BJ (cell line): Measurements from ENCODE around the gene GPR149. TPM values are rescaled to one million over a fixed set of nuclear protein-coding genes. Genes with fewer than 3 reads are reported as not detected.

ENCODE experiments used
- CTCF ChIA-PET: fragments of 350-600 bp; formaldehyde crosslinking; extraction: SDS; loops from one replicate; lab custom pipeline; 2021; ENCODE audit warnings: antibody characterized with exemption, inconsistent platforms; lab: Yijun Ruan, JAX
- POLR2A ChIA-PET: fragments of 300-600 bp; sonication (Branson Sonifier 250); formaldehyde crosslinking; extraction: SDS; loops from one replicate; lab custom pipeline; 2021; ENCODE audit warnings: antibody characterized with exemption; lab: Charles Lee
- DNase-seq: peaks from one replicate; pipeline ENCODE4 v3.0.0-alpha.2; 2011; ENCODE audit warnings: low read depth
- H3K27me3 ChIP-seq: 2 replicates; pipeline ENCODE4 v1.6.0; 2011; ENCODE audit warnings: low read length; ENCODE audit not compliant: control insufficient read depth, insufficient read depth
- H3K36me3 ChIP-seq: 2 replicates; pipeline ENCODE4 v1.5.1; 2011; ENCODE audit warnings: low read length; ENCODE audit not compliant: control insufficient read depth, insufficient read depth
- H3K4me3 ChIP-seq: 2 replicates; pipeline ENCODE4 v1.5.1; 2011; ENCODE audit warnings: low read depth, mild to moderate bottlenecking, control low read depth, low read length
- CTCF ChIP-seq: IDR thresholded peaks from 2 replicates; pipeline ENCODE4 v1.5.1; 2011; ENCODE audit warnings: low read depth, mild to moderate bottlenecking, control low read depth, inconsistent platforms, low read length, moderate library complexity; ENCODE audit not compliant: insufficient read depth
- polyA plus RNA-seq: library from polyadenylated mRNA; depleted of rRNA; stranded (reverse); fragments of >200 nt; gene quantifications from 2 replicates; pipeline ENCODE4 v1.2.3, GENCODE V29; 2011

Gene GPR149
- polyA plus RNA-seq, 1 experiment: not detected

- DNase-seq: no peak
- no peak for TF ChIP-seq CTCF
- Histone ChIP-seq H3K4me3 (no peak overlapping the region), H3K27me3 (peaks cover 11% of the 10 kb centered on the region), H3K36me3 (no peaks in the 10 kb centered on the region)
- CTCF ChIA-PET: no interaction called here
- POLR2A ChIA-PET: no interaction called here
Measured at GRCh38 chr3:154431043-154431442, 1.1 kb upstream of the GPR149 start.

GRCh38 chr3:154428286-154429206, 1.4 kb downstream of the GPR149 start:
- DNase-seq: no peak
- Histone ChIP-seq H3K27me3 (peaks cover 11% of the 10 kb centered on the region), H3K36me3 (no peaks in the 10 kb centered on the region), H3K4me3 (no peak overlapping the region)
- TF ChIP-seq CTCF: no peak
- ChIA-PET CTCF (no interaction called here), POLR2A (no interaction called here)

GRCh38 chr3:154427685-154428285, 2.2 kb downstream of the GPR149 start:
- ChIA-PET POLR2A (no interaction called here), CTCF (no interaction called here)
- H3K27me3 ChIP-seq: peaks cover 11% of the 10 kb centered on the region
- TF ChIP-seq CTCF: no peak
- no peak for DNase-seq
- H3K4me3 ChIP-seq: no peak overlapping the region
- H3K36me3 ChIP-seq: no peaks in the 10 kb centered on the region

- no peak for DNase-seq
- POLR2A ChIA-PET: no interaction called here
- peaks cover 2% of the 10 kb centered on the region; the same call in 1 of the 2 replicates for H3K27me3 ChIP-seq
- H3K4me3 ChIP-seq: no peak overlapping the region
- no peak for TF ChIP-seq CTCF
- no peaks in the 10 kb centered on the region for H3K36me3 ChIP-seq
- CTCF ChIA-PET: no interaction called here
Measured at GRCh38 chr3:154422694-154423093, 7.3 kb downstream of the GPR149 start.

DNA sequence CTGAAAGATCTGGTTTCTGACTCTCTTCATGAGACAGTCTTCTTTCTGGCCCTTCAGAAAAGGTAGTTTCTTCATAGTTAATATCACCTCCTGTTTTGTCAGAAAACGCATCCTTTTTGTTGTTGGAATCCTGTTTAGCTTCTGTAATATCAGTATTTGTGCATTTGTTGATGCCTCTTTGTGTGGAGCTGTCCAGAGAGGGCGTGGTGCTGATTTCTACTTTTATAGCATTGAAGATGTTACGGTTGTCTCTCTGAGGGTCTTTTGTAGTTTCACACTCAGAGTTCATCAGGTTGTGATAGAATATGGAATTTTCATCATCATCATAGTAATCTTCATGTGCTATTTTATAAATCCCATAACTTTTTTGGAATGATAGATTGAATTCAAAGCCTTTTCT, 8.9 kb downstream of the GPR149 start:
- Histone ChIP-seq H3K4me3 (no peak overlapping the region), H3K36me3 (no peaks in the 10 kb centered on the region), H3K27me3 (no peaks in the 10 kb centered on the region)
- ChIA-PET CTCF (no interaction called here), POLR2A (no interaction called here)
- no peak for DNase-seq
- TF ChIP-seq CTCF: no peak
